CD4-positive, alpha-beta T cell treated with Interleukin-15 for 4 hours (primary cell): ENCODE data around the gene ASZ1.
"Not testable (repeated sequence)": the region's sequence is repeated elsewhere in the genome, so short reads cannot be mapped to it uniquely, and the experiment has no call there.

Source experiments
- DNase-seq: peaks from one replicate; pipeline ENCODE4 v3.0.0-alpha.2; 2020; ENCODE audit warnings: low spot score

Gene ASZ1

GRCh38 chr7:117427258-117427701 lies at the start of gene ASZ1:
TSS of gene ASZ1 (minus strand) at chr7:117427493. CDS start at chr7:117427460, 33 bp downstream.
- no peak for DNase-seq

GRCh38 chr7:117476557-117477215 lies 49.4 kb upstream of the ASZ1 start:
- DNase-seq = no peak

GRCh38 chr7:117472335-117472734 lies 45.0 kb upstream of the ASZ1 start:
- no peak for DNase-seq

- no peak for DNase-seq
Observed at GRCh38 chr7:117470777-117471176, 43.5 kb upstream of the ASZ1 start.

GRCh38 chr7:117468174-117468573 lies 40.9 kb upstream of the ASZ1 start:
- no peak for DNase-seq

- not testable (repeated sequence) for DNase-seq
Observed at GRCh38 chr7:117460815-117461214, 33.5 kb upstream of the ASZ1 start.

GRCh38 chr7:117459735-117460134 lies 32.4 kb upstream of the ASZ1 start:
- DNase-seq = no peak

GRCh38 chr7:117458977-117459583 lies 31.8 kb upstream of the ASZ1 start:
- no peak for DNase-seq

GRCh38 chr7:117448655-117449054 lies 21.4 kb upstream of the ASZ1 start:
- DNase-seq = no peak

- no peak for DNase-seq
Observed at GRCh38 chr7:117446220-117446815, 19.0 kb upstream of the ASZ1 start.

GRCh38 chr7:117445206-117445605 lies 17.9 kb upstream of the ASZ1 start:
- DNase-seq = no peak

GRCh38 chr7:117444646-117445045 lies 17.4 kb upstream of the ASZ1 start:
- no peak for DNase-seq

- no peak for DNase-seq
Observed at GRCh38 chr7:117435475-117436043, 8.3 kb upstream of the ASZ1 start.

- DNase-seq = no peak
Observed at GRCh38 chr7:117424090-117424829, 3.0 kb downstream of the ASZ1 start.

GRCh38 chr7:117414591-117414990 lies 12.7 kb downstream of the ASZ1 start:
- not testable (repeated sequence) for DNase-seq

GRCh38 chr7:117412946-117413559 lies 14.2 kb downstream of the ASZ1 start:
- DNase-seq = no peak

GRCh38 chr7:117412390-117412789 lies 14.9 kb downstream of the ASZ1 start:
- DNase-seq = no peak

- DNase-seq = no peak
Observed at GRCh38 chr7:117411539-117411938, 15.8 kb downstream of the ASZ1 start.

- DNase-seq = no peak
Observed at GRCh38 chr7:117408831-117409230, 18.5 kb downstream of the ASZ1 start.

GRCh38 chr7:117405519-117405918 lies 21.8 kb downstream of the ASZ1 start:
- no peak for DNase-seq

GRCh38 chr7:117403737-117404136 lies 23.6 kb downstream of the ASZ1 start:
- no peak for DNase-seq

- DNase-seq = no peak
Observed at GRCh38 chr7:117402109-117402508, 25.2 kb downstream of the ASZ1 start.
